ENCODE results near the gene PRSS22.

DNA sequence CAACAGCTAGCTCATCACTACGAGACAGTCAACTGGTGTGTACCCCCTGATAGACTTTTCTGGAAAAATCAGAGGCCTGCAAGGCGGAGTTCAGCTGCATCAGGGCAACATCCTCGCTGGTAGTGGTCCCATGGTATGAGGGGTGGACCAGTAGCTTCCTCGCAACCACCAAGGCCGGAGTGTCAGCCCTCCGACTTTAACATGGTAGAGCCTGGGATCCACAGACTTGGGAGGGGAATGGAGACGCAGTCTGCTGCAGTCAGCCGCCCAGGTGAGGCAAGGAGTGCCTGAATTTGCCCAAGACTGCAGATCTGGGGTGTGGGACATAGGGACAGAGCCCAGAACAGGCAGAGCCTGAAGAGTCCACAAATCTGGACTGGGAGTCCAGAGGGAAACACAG lies 14.4 kb downstream of the PRSS22 start:
- TF ChIP-seq, protein P1, sequence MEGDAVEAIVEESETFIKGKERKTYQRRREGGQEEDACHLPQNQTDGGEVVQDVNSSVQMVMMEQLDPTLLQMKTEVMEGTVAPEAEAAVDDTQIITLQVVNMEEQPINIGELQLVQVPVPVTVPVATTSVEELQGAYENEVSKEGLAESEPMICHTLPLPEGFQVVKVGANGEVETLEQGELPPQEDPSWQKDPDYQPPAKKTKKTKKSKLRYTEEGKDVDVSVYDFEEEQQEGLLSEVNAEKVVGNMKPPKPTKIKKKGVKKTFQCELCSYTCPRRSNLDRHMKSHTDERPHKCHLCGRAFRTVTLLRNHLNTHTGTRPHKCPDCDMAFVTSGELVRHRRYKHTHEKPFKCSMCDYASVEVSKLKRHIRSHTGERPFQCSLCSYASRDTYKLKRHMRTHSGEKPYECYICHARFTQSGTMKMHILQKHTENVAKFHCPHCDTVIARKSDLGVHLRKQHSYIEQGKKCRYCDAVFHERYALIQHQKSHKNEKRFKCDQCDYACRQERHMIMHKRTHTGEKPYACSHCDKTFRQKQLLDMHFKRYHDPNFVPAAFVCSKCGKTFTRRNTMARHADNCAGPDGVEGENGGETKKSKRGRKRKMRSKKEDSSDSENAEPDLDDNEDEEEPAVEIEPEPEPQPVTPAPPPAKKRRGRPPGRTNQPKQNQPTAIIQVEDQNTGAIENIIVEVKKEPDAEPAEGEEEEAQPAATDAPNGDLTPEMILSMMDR (IDR thresholded peaks at IDR 0.05; ENCODE audit: poor library complexity, severe bottlenecking): no peak
- TF ChIP-seq, protein P2, sequence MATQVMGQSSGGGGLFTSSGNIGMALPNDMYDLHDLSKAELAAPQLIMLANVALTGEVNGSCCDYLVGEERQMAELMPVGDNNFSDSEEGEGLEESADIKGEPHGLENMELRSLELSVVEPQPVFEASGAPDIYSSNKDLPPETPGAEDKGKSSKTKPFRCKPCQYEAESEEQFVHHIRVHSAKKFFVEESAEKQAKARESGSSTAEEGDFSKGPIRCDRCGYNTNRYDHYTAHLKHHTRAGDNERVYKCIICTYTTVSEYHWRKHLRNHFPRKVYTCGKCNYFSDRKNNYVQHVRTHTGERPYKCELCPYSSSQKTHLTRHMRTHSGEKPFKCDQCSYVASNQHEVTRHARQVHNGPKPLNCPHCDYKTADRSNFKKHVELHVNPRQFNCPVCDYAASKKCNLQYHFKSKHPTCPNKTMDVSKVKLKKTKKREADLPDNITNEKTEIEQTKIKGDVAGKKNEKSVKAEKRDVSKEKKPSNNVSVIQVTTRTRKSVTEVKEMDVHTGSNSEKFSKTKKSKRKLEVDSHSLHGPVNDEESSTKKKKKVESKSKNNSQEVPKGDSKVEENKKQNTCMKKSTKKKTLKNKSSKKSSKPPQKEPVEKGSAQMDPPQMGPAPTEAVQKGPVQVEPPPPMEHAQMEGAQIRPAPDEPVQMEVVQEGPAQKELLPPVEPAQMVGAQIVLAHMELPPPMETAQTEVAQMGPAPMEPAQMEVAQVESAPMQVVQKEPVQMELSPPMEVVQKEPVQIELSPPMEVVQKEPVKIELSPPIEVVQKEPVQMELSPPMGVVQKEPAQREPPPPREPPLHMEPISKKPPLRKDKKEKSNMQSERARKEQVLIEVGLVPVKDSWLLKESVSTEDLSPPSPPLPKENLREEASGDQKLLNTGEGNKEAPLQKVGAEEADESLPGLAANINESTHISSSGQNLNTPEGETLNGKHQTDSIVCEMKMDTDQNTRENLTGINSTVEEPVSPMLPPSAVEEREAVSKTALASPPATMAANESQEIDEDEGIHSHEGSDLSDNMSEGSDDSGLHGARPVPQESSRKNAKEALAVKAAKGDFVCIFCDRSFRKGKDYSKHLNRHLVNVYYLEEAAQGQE (IDR thresholded peaks at IDR 0.05; ENCODE audit: borderline replicate concordance): no peak
- TF ChIP-seq EZH2 (IDR thresholded peaks at IDR 0.05; ENCODE audit: borderline replicate concordance, insufficient read depth, low read length, poor library complexity, severe bottlenecking) (no peak), EP300 (conservative IDR thresholded peaks at IDR 0.05; ENCODE audit: poor library complexity, severe bottlenecking) (no peak), POLR2AphosphoS5 (IDR thresholded peaks at IDR 0.05) (no peak), RAD21 (conservative IDR thresholded peaks at IDR 0.05) (no peak), SMC3 (conservative IDR thresholded peaks at IDR 0.05; ENCODE audit: poor library complexity) (no peak), TAF1 (IDR thresholded peaks at IDR 0.05; ENCODE audit: low read depth) (no peak)
